ENCODE data around the gene TXNDC17.
A peak's percentile ranks its signal among the peaks of the same experiment; 100 is the strongest.

TXNDC17 gene

DNA sequence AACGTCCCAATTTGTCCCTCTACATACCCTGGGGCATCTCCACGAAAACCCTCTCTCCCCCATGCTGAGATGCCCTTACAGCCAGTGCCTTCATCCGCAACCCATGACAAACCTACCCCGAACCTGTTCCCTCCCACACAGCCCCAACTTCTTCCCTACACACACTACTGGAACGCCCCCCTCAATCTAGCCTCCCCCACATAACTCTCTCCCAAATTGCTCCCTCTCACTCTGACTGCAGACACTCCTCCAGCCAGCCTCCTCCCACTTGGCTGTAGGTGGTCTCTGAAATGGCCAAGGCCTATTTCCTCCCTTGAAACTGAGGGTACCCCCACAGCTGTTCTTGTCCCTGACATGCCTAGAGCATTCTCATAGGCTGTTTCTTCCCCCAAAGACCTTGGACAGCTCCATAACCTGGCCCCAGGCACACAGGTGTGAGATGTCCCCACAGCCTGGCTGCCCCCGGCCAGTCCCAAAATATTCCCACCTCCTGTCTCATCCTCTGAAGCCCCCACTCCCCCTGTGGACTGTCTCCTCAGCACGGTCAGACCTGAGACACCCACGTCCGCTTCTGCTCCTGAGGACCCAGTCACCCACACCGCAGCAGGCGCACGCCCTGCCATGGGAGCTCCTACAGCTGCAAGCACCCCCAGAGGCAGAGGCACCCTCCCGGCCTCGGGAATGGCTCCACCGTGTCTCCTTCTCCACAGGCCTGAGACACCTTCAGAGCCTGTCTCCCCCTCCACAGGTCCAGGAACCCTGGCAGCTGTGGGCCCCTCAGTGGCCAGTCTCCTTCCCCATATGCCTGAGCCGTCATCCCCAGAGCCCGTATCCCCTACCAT is 4.0 kb upstream of the TXNDC17 start:
- Histone ChIP-seq H3K9me3 (ENCODE audit: control insufficient read depth, insufficient read depth, low read depth, low read length) (no peaks in the 10 kb centered on the region), H3K4me3 (ENCODE audit: low read depth, low read length) (no peak overlapping the region), H3K27ac (ENCODE audit: extremely low read depth, low read depth, low read length) (no peak overlapping the region), H3K4me1 (ENCODE audit: control insufficient read depth, insufficient read depth, low read length) (peaks cover 12% of the 10 kb centered on the region; the same call in 1 of the 2 replicates), H3K36me3 (ENCODE audit: control insufficient read depth in 2 of 2, insufficient read depth in 1 of 2, low read length in 2 of 2) (peaks cover 31 to 40% of the 10 kb centered on the region in 2 experiments)
- TF ChIP-seq ZNF133 (tag by site-specific recombination; IDR thresholded peaks at IDR 0.05) (no peak), ZFHX2 (tag by site-specific recombination; conservative IDR thresholded peaks at IDR 0.05) (peak; percentile 96), ZNF514 (tag by site-specific recombination; IDR thresholded peaks at IDR 0.05) (no peak), EGR2 (tag by site-specific recombination; IDR thresholded peaks at IDR 0.05; ENCODE audit: low read depth) (peak; percentile 94)
- TF ChIP-seq, protein P1, sequence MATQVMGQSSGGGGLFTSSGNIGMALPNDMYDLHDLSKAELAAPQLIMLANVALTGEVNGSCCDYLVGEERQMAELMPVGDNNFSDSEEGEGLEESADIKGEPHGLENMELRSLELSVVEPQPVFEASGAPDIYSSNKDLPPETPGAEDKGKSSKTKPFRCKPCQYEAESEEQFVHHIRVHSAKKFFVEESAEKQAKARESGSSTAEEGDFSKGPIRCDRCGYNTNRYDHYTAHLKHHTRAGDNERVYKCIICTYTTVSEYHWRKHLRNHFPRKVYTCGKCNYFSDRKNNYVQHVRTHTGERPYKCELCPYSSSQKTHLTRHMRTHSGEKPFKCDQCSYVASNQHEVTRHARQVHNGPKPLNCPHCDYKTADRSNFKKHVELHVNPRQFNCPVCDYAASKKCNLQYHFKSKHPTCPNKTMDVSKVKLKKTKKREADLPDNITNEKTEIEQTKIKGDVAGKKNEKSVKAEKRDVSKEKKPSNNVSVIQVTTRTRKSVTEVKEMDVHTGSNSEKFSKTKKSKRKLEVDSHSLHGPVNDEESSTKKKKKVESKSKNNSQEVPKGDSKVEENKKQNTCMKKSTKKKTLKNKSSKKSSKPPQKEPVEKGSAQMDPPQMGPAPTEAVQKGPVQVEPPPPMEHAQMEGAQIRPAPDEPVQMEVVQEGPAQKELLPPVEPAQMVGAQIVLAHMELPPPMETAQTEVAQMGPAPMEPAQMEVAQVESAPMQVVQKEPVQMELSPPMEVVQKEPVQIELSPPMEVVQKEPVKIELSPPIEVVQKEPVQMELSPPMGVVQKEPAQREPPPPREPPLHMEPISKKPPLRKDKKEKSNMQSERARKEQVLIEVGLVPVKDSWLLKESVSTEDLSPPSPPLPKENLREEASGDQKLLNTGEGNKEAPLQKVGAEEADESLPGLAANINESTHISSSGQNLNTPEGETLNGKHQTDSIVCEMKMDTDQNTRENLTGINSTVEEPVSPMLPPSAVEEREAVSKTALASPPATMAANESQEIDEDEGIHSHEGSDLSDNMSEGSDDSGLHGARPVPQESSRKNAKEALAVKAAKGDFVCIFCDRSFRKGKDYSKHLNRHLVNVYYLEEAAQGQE (tag by site-specific recombination; IDR thresholded peaks at IDR 0.05), result peak; percentile 86
- ChIA-PET CTCF (interaction anchor here (1.1 kb wide), 1 partner anchor 29 kb away, joined by 3 read pairs; no protein-coding TSS in a partner anchor), POLR2A (no interaction called here)

GRCh38 chr17:6637458-6637840 is 3.4 kb upstream of the TXNDC17 start:
- peaks cover 13% of the 10 kb centered on the region; the same call in 1 of the 2 replicates for H3K4me1 ChIP-seq (ENCODE audit: control insufficient read depth, insufficient read depth, low read length)
- no peak overlapping the region for H3K4me3 ChIP-seq (ENCODE audit: low read depth, low read length)
- ChIA-PET CTCF (no interaction called here), POLR2A (no interaction called here)
- TF ChIP-seq ZNF214 (tag by site-specific recombination; IDR thresholded peaks at IDR 0.05; ENCODE audit: borderline replicate concordance), result no peak
- TF ChIP-seq, protein P2, sequence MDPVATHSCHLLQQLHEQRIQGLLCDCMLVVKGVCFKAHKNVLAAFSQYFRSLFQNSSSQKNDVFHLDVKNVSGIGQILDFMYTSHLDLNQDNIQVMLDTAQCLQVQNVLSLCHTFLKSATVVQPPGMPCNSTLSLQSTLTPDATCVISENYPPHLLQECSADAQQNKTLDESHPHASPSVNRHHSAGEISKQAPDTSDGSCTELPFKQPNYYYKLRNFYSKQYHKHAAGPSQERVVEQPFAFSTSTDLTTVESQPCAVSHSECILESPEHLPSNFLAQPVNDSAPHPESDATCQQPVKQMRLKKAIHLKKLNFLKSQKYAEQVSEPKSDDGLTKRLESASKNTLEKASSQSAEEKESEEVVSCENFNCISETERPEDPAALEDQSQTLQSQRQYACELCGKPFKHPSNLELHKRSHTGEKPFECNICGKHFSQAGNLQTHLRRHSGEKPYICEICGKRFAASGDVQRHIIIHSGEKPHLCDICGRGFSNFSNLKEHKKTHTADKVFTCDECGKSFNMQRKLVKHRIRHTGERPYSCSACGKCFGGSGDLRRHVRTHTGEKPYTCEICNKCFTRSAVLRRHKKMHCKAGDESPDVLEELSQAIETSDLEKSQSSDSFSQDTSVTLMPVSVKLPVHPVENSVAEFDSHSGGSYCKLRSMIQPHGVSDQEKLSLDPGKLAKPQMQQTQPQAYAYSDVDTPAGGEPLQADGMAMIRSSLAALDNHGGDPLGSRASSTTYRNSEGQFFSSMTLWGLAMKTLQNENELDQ (tag by site-specific recombination; IDR thresholded peaks at IDR 0.05; ENCODE audit: low read depth), result no peak
- H3K9me3 ChIP-seq (ENCODE audit: control insufficient read depth, insufficient read depth, low read depth, low read length), result no peaks in the 10 kb centered on the region
- H3K36me3 ChIP-seq (ENCODE audit: control insufficient read depth in 2 of 2, insufficient read depth in 1 of 2, low read length in 2 of 2), result peaks cover 25 to 37% of the 10 kb centered on the region in 2 experiments
- H3K27ac ChIP-seq (ENCODE audit: extremely low read depth, low read depth, low read length), result no peak overlapping the region

GRCh38 chr17:6638046-6638908 is 2.6 kb upstream of the TXNDC17 start:
- CTCF ChIA-PET, result interaction anchor here (1.5 kb wide), 1 partner anchor 366 kb away, joined by 3 read pairs; no protein-coding TSS in a partner anchor
- peaks cover 13% of the 10 kb centered on the region; the same call in 1 of the 2 replicates for H3K4me1 ChIP-seq (ENCODE audit: control insufficient read depth, insufficient read depth, low read length)
- H3K9me3 ChIP-seq (ENCODE audit: control insufficient read depth, insufficient read depth, low read depth, low read length), result no peaks in the 10 kb centered on the region
- TF ChIP-seq PBX3 (CRISPR knock-in tag; IDR thresholded peaks at IDR 0.05), result no peak
- TF ChIP-seq GLIS1 (tag by site-specific recombination; IDR thresholded peaks at IDR 0.05), result peak; percentile 79
- no peak for TF ChIP-seq ZNF394 (tag by site-specific recombination; IDR thresholded peaks at IDR 0.05; ENCODE audit: borderline replicate concordance)
- TF ChIP-seq ZBTB21 (tag by site-specific recombination; IDR thresholded peaks at IDR 0.05), result no peak
- TF ChIP-seq GLIS2 (tag by site-specific recombination; IDR thresholded peaks at IDR 0.05), result peak; percentile 65
- no peak for TF ChIP-seq ZNF416 (tag by site-specific recombination; IDR thresholded peaks at IDR 0.05)
- TF ChIP-seq EGR2 (tag by site-specific recombination; IDR thresholded peaks at IDR 0.05; ENCODE audit: low read depth), result peak; percentile 28; the same call in 1 of the 2 replicates
- no peak for TF ChIP-seq ZBTB8A (tag by site-specific recombination; IDR thresholded peaks at IDR 0.05)
- peak; percentile 66 for TF ChIP-seq ZFHX2 (tag by site-specific recombination; conservative IDR thresholded peaks at IDR 0.05)
- TF ChIP-seq ZNF335 (tag by site-specific recombination; conservative IDR thresholded peaks at IDR 0.05), result peak; percentile 58
- H3K36me3 ChIP-seq (ENCODE audit: control insufficient read depth in 2 of 2, insufficient read depth in 1 of 2, low read length in 2 of 2), result peaks cover 17 to 37% of the 10 kb centered on the region in 2 experiments
- H3K4me3 ChIP-seq (ENCODE audit: low read depth, low read length), result no peak overlapping the region
- POLR2A ChIA-PET, result no interaction called here
- no peak overlapping the region for H3K27ac ChIP-seq (ENCODE audit: extremely low read depth, low read depth, low read length)
